ENCODE measurements around the gene AADACL4. TPM values are rescaled to one million over a fixed set of nuclear protein-coding genes. Genes with fewer than 3 reads are reported as not detected.

Gene AADACL4
- total RNA-seq, 4 donors from 2014 or later = not detected

- 86% methylated on average over 5 of the region's 5 CpGs for WGBS
- TF ChIP-seq CTCF (IDR thresholded peaks at IDR 0.05) = no peak
- no peak for TF ChIP-seq POLR2A (IDR thresholded peaks at IDR 0.05)
- no peak for TF ChIP-seq POLR2AphosphoS5 (IDR thresholded peaks at IDR 0.05)
- no peak for TF ChIP-seq EP300 (IDR thresholded peaks at IDR 0.05)
- Histone ChIP-seq H3K9me3 (no peaks in the 10 kb centered on the region), H3K27ac (no peak overlapping the region), H3K27me3 (no peaks in the 10 kb centered on the region), H3K36me3 (peaks cover 32% of the 10 kb centered on the region), H3K4me3 (no peak overlapping the region), H3K4me1 (peaks cover 27% of the 10 kb centered on the region)
- DNase-seq (ENCODE audit: low spot score in 2 of 2) = no peak
These were observed 35.5 kb upstream of the AADACL4 start for GRCh38 chr1:12608311-12608957.

- peaks cover 27% of the 10 kb centered on the region for H3K4me1 ChIP-seq
- 74% methylated on average over 5 of the region's 5 CpGs for WGBS
- TF ChIP-seq POLR2A (IDR thresholded peaks at IDR 0.05) = no peak
- TF ChIP-seq EP300 (IDR thresholded peaks at IDR 0.05) = no peak
- TF ChIP-seq CTCF (IDR thresholded peaks at IDR 0.05) = no peak
- TF ChIP-seq POLR2AphosphoS5 (IDR thresholded peaks at IDR 0.05) = no peak
- no peak for DNase-seq (ENCODE audit: low spot score in 2 of 2)
- no peak overlapping the region for H3K27ac ChIP-seq
- no peaks in the 10 kb centered on the region for H3K27me3 ChIP-seq
- H3K4me3 ChIP-seq = no peak overlapping the region
- no peaks in the 10 kb centered on the region for H3K9me3 ChIP-seq
- peaks cover 26% of the 10 kb centered on the region for H3K36me3 ChIP-seq
These were observed 34.3 kb upstream of the AADACL4 start for GRCh38 chr1:12609469-12610003.

GRCh38 chr1:12610305-12610935 lies 33.5 kb upstream of the AADACL4 start:
- no peak for TF ChIP-seq CTCF (IDR thresholded peaks at IDR 0.05)
- TF ChIP-seq POLR2A (IDR thresholded peaks at IDR 0.05) = no peak
- no peak for TF ChIP-seq EP300 (IDR thresholded peaks at IDR 0.05)
- no peak for TF ChIP-seq POLR2AphosphoS5 (IDR thresholded peaks at IDR 0.05)
- Histone ChIP-seq H3K4me1 (peaks cover 34% of the 10 kb centered on the region), H3K27me3 (no peaks in the 10 kb centered on the region), H3K36me3 (peaks cover 26% of the 10 kb centered on the region), H3K4me3 (no peak overlapping the region), H3K9me3 (no peaks in the 10 kb centered on the region), H3K27ac (no peak overlapping the region)
- 72% methylated on average over 7 of the region's 7 CpGs for WGBS
- DNase-seq (ENCODE audit: low spot score in 2 of 2) = no peak

GRCh38 chr1:12610941-12611340 lies 32.9 kb upstream of the AADACL4 start:
- H3K27me3 ChIP-seq = no peaks in the 10 kb centered on the region
- no peaks in the 10 kb centered on the region for H3K9me3 ChIP-seq
- TF ChIP-seq EP300 (IDR thresholded peaks at IDR 0.05) (no peak), POLR2A (IDR thresholded peaks at IDR 0.05) (no peak), POLR2AphosphoS5 (IDR thresholded peaks at IDR 0.05) (no peak), CTCF (IDR thresholded peaks at IDR 0.05) (no peak)
- peaks cover 40% of the 10 kb centered on the region for H3K4me1 ChIP-seq
- no peak overlapping the region for H3K27ac ChIP-seq
- no peak for DNase-seq (ENCODE audit: low spot score in 2 of 2)
- H3K36me3 ChIP-seq = peaks cover 26% of the 10 kb centered on the region
- H3K4me3 ChIP-seq = no peak overlapping the region
- WGBS = 86% methylated on average over 7 of the region's 7 CpGs

- Histone ChIP-seq H3K9me3 (no peaks in the 10 kb centered on the region), H3K4me1 (peaks cover 49% of the 10 kb centered on the region), H3K27me3 (no peaks in the 10 kb centered on the region), H3K4me3 (no peak overlapping the region), H3K27ac (no peak overlapping the region), H3K36me3 (peaks cover 21% of the 10 kb centered on the region)
- TF ChIP-seq POLR2A (IDR thresholded peaks at IDR 0.05) (no peak), CTCF (IDR thresholded peaks at IDR 0.05) (no peak), POLR2AphosphoS5 (IDR thresholded peaks at IDR 0.05) (no peak), EP300 (IDR thresholded peaks at IDR 0.05) (no peak)
- WGBS = 86% methylated on average over 4 of the region's 4 CpGs
- no peak for DNase-seq (ENCODE audit: low spot score in 2 of 2)
These were observed 30.7 kb upstream of the AADACL4 start for GRCh38 chr1:12613180-12613579.
